GM12878 (cell line): ENCODE measurements around the gene GRM7. TPM values are rescaled to one million over a fixed set of nuclear protein-coding genes. Genes with fewer than 3 reads are reported as not detected.

Experiments used
- ATAC-seq: fragments of 200-7000 bp; cut with Tn5 transposase; 3 replicates; pipeline ENCODE4 v1.9.1; 2020; ENCODE audit warnings: mild to moderate bottlenecking, moderate library complexity
- BruUV-seq: library from RNA; stranded (reverse); fragments of 400-500 nt; replicated peaks from 2 replicates; lab custom pipeline; 2021; lab: Mats Ljungman, UMichigan
- CTCF ChIA-PET: fragments of 300-600 bp; sonication (Branson Sonifier 250); formaldehyde crosslinking; extraction: SDS; loops from one replicate; lab custom pipeline; 2021; ENCODE audit warnings: inconsistent platforms; lab: Yijun Ruan, JAX
- POLR2A ChIA-PET: fragments of 350-600 bp; formaldehyde crosslinking; extraction: SDS; loops from one replicate; lab custom pipeline; 2021; ENCODE audit warnings: inconsistent platforms; lab: Charles Lee
- RAD21 ChIA-PET: fragments of 300-600 bp; sonication (Branson Sonifier 250); formaldehyde crosslinking; loops from one replicate; lab custom pipeline; 2023; ENCODE audit warnings: antibody characterized with exemption; ENCODE audit not compliant: unreplicated experiment; lab: Charles Lee
- SMC1A ChIA-PET: fragments of 300-600 bp; sonication (Branson Sonifier 250); formaldehyde crosslinking; loops from one replicate; lab custom pipeline; 2023; ENCODE audit not compliant: unreplicated experiment, uncharacterized antibody; lab: Charles Lee
- DNase-seq: peaks from one replicate; pipeline ENCODE4 v3.0.0-alpha.2; 2011; ENCODE audit warnings: low read depth, low spot score
- FAIRE-seq: peaks from 3 replicates; lab custom pipeline; 2011; peaks lifted over from hg19 to GRCh38; lab: Jason Lieb, UNC
- H2AFZ ChIP-seq: 2 replicates; pipeline ENCODE4 v1.6.0; 2011; ENCODE audit warnings: low read depth, low read length, control low read depth; ENCODE audit not compliant: control insufficient read depth
- H3K27ac ChIP-seq: 2 replicates; pipeline ENCODE4 v1.5.1; 2011; ENCODE audit warnings: control low read depth; ENCODE audit not compliant: control insufficient read depth, insufficient read depth
- H3K27me3 ChIP-seq, 2 experiments: replicated peaks in 1 of 2; 2 replicates each; pipeline versions ENCODE4 v1.6.0 to v1.6.1; 2011; ENCODE audit warnings: low read length in 1 of 2; ENCODE audit not compliant: control insufficient read depth in 2 of 2, insufficient read depth in 2 of 2
- H3K36me3 ChIP-seq, 2 experiments: 2 replicates each; pipeline ENCODE4 v1.5.1; 2011; ENCODE audit warnings: low read length in 1 of 2; ENCODE audit not compliant: control insufficient read depth in 2 of 2, insufficient read depth in 2 of 2
- H3K4me1 ChIP-seq: 2 replicates; pipeline ENCODE4 v1.6.1; 2011; ENCODE audit warnings: mild to moderate bottlenecking, low read length, moderate library complexity, mixed read lengths; ENCODE audit not compliant: control insufficient read depth, insufficient read depth
- H3K4me2 ChIP-seq: 2 replicates; pipeline ENCODE4 v1.6.0; 2011; ENCODE audit warnings: control low read depth; ENCODE audit not compliant: control insufficient read depth, insufficient read depth
- H3K4me3 ChIP-seq: fragments of 200-600 bp; sonication (generic); 2 replicates; pipeline ENCODE4 v1.5.1; 2016
- H3K79me2 ChIP-seq: 2 replicates; pipeline ENCODE4 v1.6.0; 2011; ENCODE audit warnings: low read length; ENCODE audit not compliant: control insufficient read depth, insufficient read depth
- H3K9ac ChIP-seq: 2 replicates; pipeline ENCODE4 v1.8.0; 2011; ENCODE audit warnings: low read length, control low read depth, mixed read lengths; ENCODE audit not compliant: control insufficient read depth, insufficient read depth
- H3K9me3 ChIP-seq: replicated peaks from 3 replicates; pipeline ENCODE4 v1.5.1; 2011; ENCODE audit warnings: mild to moderate bottlenecking, low read length; ENCODE audit not compliant: control insufficient read depth, insufficient read depth
- H4K20me1 ChIP-seq: 2 replicates; pipeline ENCODE4 v1.6.0; 2011; ENCODE audit not compliant: control insufficient read depth, insufficient read depth
- ASH2L ChIP-seq: fragments of 300-600, 200-600 bp; sonication (generic); IDR thresholded peaks from 2 replicates; pipeline ENCODE4 v1.6.1; 2017; ENCODE audit warnings: low read depth, mild to moderate bottlenecking, borderline replicate concordance
- JUND ChIP-seq: IDR thresholded peaks from 2 replicates; pipeline ENCODE4 v1.6.1; 2012; ENCODE audit warnings: low read depth, mild to moderate bottlenecking, low read length, improper control_type of control experiment, moderate library complexity
- KDM1A ChIP-seq: fragments of 200-600 bp; sonication (generic); IDR thresholded peaks from 2 replicates; pipeline ENCODE4 v1.6.1; 2016; ENCODE audit warnings: borderline replicate concordance
- RBBP5 ChIP-seq: fragments of 200-600 bp; sonication (generic); conservative IDR thresholded peaks from 2 replicates; pipeline ENCODE4 v1.6.1; 2016
- SPI1 ChIP-seq: IDR thresholded peaks from 2 replicates; pipeline ENCODE4 v1.6.1; 2011; ENCODE audit warnings: low read depth, mild to moderate bottlenecking, low read length, moderate library complexity, borderline replicate concordance; ENCODE audit not compliant: insufficient read depth
- TAF1 ChIP-seq: IDR thresholded peaks from 2 replicates; pipeline ENCODE4 v1.6.1; 2011; ENCODE audit warnings: mild to moderate bottlenecking, low read depth, low read length, borderline replicate concordance
- TBL1XR1 ChIP-seq: IDR thresholded peaks from 2 replicates; pipeline ENCODE4 v1.6.1; 2012; ENCODE audit warnings: low read depth, low read length, improper control_type of control experiment
- WGBS: methylation state at CpG from one replicate; pipeline ENCODE4 v1.1.6; 2016; ENCODE audit warnings: low lambda C conversion rate; ENCODE audit not compliant: insufficient replicate concordance, insufficient coverage; ENCODE audit errors: missing lambda C conversion rate; 5-methylcytosine and 5-hydroxymethylcytosine counted together
- in situ Hi-C: fragments of 300-500 bp; cut with MboI; formaldehyde crosslinking; loops from 9 replicates; pipeline ENCODE4 v1.14.3; 2018; ENCODE audit warnings: mixed read lengths
- intact Hi-C: fragments of 100-400 bp; cut with micrococcal nuclease; formaldehyde crosslinking; loops from one replicate; pipeline ENCODE4 v1.14.2; 2022; ENCODE audit not compliant: unreplicated experiment
- polyA plus RNA-seq, 11 experiments: library from polyadenylated mRNA; depleted of rRNA in 4 of 11; unstranded in 6 of 11; stranded (reverse) in 5 of 11; fragments of >200 nt; fragmentation: Nextera tagmentation in 4 of 11; fragmentation: Illumina TruSeq in 1 of 11; extraction: Ambion mirVana in 4 of 11; extraction: Trizol in 1 of 11; gene quantifications; 1 replicate in 1 of 11; 2 replicates in 10 of 11; pipeline versions ENCODE4 v1.2.1 to v1.2.3, GENCODE V29; 2011 to 2016; ENCODE audit warnings: inconsistent platforms in 2 of 11, missing spikeins in 2 of 11, low read depth in 1 of 11
- total RNA-seq, 4 experiments: library from RNA; depleted of rRNA in 3 of 4; stranded (reverse); fragments of >200 nt in 3 of 4; fragmentation: Illumina TruSeq in 1 of 4; extraction: Trizol in 1 of 4; gene quantifications; 2 replicates each; pipeline versions ENCODE4 v1.2.1 to v1.2.3, GENCODE V29; 2013 to 2021
- TF ChIP-seq, protein P1 (sequence below): fragments of 450-650 bp; IDR thresholded peaks from 2 replicates; pipeline ENCODE4 v1.6.1; 2016; ENCODE audit warnings: mild to moderate bottlenecking
- TF ChIP-seq, protein P2 (sequence below): IDR thresholded peaks from 2 replicates; pipeline ENCODE4 v1.6.1; 2012; ENCODE audit warnings: low read depth, low read length, improper control_type of control experiment
- TF ChIP-seq, protein P3 (sequence below): IDR thresholded peaks from 2 replicates; pipeline ENCODE4 v1.6.1; 2011; ENCODE audit warnings: low read depth, low read length, improper control_type of control experiment, borderline replicate concordance
- TF ChIP-seq, protein P4 (sequence below): fragments of 450-650 bp; IDR thresholded peaks from 2 replicates; pipeline ENCODE4 v1.6.1; 2017; ENCODE audit warnings: low read depth, mild to moderate bottlenecking, moderate library complexity
- TF ChIP-seq, protein P5 (sequence below): IDR thresholded peaks from 2 replicates; pipeline ENCODE4 v1.6.1; 2011; ENCODE audit warnings: borderline replicate concordance, low read depth, mild to moderate bottlenecking, moderate library complexity, mixed read lengths, low read length; ENCODE audit not compliant: insufficient read depth; ENCODE audit errors: extremely low read length

GRM7 gene
- total and polyA plus RNA-seq, 10 of the 15 experiments (the other 5 are each of a cell fraction or from before 2014, with no cell fraction given): not detected

DNA sequence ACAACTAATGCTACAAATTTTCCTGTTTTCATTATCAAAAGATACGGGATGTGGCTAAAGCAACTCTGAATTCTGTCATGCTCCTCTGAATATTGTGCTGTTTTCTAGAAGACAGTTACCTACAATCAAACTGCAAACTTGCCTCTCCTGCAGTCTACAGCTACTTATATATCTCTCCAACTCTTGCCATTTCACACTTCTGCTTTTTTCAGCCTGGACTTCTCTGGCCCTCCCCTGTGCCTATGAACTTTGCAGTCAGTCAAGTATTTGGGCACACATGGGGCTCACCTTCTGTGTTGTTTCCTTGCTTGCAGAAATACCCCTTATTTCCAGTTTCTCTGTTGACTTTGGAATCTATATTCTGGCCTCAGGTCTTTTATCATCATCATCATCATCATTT lies 575.6 kb downstream of the GRM7 start:
- Histone ChIP-seq H2AFZ (no peak overlapping the region), H3K79me2 (no peaks in the 10 kb centered on the region), H3K9ac (no peak overlapping the region), H3K4me1 (no peaks in the 10 kb centered on the region), H4K20me1 (no peaks in the 10 kb centered on the region), H3K4me2 (no peak overlapping the region), H3K36me3 (no peaks in the 10 kb centered on the region), H3K27me3 (no peaks in the 10 kb centered on the region), H3K27ac (no peak overlapping the region), H3K9me3 (no peaks in the 10 kb centered on the region), H3K4me3 (no peak overlapping the region)
- no peak for DNase-seq
- BruUV-seq: no TSS peak
- peak; percentile 71; the same call in 1 of the 2 replicates for TF ChIP-seq SPI1
- TF ChIP-seq, protein P1, sequence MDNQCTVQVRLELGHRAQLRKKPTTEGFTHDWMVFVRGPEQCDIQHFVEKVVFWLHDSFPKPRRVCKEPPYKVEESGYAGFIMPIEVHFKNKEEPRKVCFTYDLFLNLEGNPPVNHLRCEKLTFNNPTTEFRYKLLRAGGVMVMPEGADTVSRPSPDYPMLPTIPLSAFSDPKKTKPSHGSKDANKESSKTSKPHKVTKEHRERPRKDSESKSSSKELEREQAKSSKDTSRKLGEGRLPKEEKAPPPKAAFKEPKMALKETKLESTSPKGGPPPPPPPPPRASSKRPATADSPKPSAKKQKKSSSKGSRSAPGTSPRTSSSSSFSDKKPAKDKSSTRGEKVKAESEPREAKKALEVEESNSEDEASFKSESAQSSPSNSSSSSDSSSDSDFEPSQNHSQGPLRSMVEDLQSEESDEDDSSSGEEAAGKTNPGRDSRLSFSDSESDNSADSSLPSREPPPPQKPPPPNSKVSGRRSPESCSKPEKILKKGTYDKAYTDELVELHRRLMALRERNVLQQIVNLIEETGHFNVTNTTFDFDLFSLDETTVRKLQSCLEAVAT: no peak
- 0% methylated on average over 1 of the region's 1 CpG for WGBS
- RAD21 ChIA-PET: no interaction called here
- in situ Hi-C loops: no loop called here
- POLR2A ChIA-PET: no interaction called here
- intact Hi-C loops: no loop called here
- CTCF ChIA-PET: no interaction called here
- FAIRE-seq: no peak
- SMC1A ChIA-PET: no interaction called here
- peak; percentile 47 for ATAC-seq

DNA sequence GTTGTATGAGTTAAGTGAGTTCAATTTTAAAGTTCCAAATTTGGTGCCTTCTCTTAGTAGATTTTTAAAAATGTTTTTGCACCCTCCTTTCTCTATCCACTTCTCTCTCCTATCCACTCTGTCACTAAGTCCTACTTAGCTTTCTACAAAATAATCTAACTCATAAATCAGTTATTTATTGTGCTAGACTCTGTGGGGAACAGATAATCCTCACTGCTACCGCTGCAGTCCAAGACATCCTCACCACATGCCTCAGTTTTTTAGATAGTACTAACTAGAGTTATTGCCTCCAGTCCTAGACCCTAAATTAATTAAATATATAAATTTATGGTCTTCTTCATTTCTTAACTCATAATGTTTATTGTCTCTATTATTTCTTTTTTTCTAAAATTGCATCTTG lies 576.3 kb downstream of the GRM7 start:
- Histone ChIP-seq H2AFZ (no peak overlapping the region), H3K9ac (no peak overlapping the region), H4K20me1 (no peaks in the 10 kb centered on the region), H3K9me3 (no peaks in the 10 kb centered on the region), H3K27ac (no peak overlapping the region), H3K4me3 (no peak overlapping the region), H3K27me3 (no peaks in the 10 kb centered on the region), H3K36me3 (no peaks in the 10 kb centered on the region), H3K4me1 (no peaks in the 10 kb centered on the region), H3K4me2 (no peak overlapping the region), H3K79me2 (no peaks in the 10 kb centered on the region)
- RAD21 ChIA-PET: no interaction called here
- SMC1A ChIA-PET: interaction anchor here (0.6 kb wide), 1 partner anchor 1982 kb away, joined by 3 read pairs; no protein-coding TSS in a partner anchor
- FAIRE-seq (no peak), ATAC-seq (no peak), DNase-seq (no peak)
- POLR2A ChIA-PET: no interaction called here
- BruUV-seq: no TSS peak
- CTCF ChIA-PET: interaction anchor here (0.6 kb wide), 1 partner anchor 939 kb away, joined by 3 read pairs; no protein-coding TSS in a partner anchor
- in situ Hi-C loops (no loop called here), intact Hi-C loops (no loop called here)
- 35% methylated on average over 1 of the region's 1 CpG for WGBS
- no peak for TF ChIP-seq TAF1
- no peak for TF ChIP-seq TBL1XR1
- no peak for TF ChIP-seq RBBP5
- TF ChIP-seq, protein P2, sequence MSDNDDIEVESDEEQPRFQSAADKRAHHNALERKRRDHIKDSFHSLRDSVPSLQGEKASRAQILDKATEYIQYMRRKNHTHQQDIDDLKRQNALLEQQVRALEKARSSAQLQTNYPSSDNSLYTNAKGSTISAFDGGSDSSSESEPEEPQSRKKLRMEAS: no peak
- no peak for TF ChIP-seq KDM1A
- TF ChIP-seq, protein P3, sequence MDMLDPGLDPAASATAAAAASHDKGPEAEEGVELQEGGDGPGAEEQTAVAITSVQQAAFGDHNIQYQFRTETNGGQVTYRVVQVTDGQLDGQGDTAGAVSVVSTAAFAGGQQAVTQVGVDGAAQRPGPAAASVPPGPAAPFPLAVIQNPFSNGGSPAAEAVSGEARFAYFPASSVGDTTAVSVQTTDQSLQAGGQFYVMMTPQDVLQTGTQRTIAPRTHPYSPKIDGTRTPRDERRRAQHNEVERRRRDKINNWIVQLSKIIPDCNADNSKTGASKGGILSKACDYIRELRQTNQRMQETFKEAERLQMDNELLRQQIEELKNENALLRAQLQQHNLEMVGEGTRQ: no peak
- TF ChIP-seq, protein P4, sequence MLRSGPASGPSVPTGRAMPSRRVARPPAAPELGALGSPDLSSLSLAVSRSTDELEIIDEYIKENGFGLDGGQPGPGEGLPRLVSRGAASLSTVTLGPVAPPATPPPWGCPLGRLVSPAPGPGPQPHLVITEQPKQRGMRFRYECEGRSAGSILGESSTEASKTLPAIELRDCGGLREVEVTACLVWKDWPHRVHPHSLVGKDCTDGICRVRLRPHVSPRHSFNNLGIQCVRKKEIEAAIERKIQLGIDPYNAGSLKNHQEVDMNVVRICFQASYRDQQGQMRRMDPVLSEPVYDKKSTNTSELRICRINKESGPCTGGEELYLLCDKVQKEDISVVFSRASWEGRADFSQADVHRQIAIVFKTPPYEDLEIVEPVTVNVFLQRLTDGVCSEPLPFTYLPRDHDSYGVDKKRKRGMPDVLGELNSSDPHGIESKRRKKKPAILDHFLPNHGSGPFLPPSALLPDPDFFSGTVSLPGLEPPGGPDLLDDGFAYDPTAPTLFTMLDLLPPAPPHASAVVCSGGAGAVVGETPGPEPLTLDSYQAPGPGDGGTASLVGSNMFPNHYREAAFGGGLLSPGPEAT: no peak
- TF ChIP-seq JUND: no peak
- TF ChIP-seq ASH2L: no peak
- TF ChIP-seq, protein P5, sequence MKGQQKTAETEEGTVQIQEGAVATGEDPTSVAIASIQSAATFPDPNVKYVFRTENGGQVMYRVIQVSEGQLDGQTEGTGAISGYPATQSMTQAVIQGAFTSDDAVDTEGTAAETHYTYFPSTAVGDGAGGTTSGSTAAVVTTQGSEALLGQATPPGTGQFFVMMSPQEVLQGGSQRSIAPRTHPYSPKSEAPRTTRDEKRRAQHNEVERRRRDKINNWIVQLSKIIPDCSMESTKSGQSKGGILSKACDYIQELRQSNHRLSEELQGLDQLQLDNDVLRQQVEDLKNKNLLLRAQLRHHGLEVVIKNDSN: no peak
